HG03460 (cell line): ENCODE results near the gene SRP9.
A peak's percentile ranks its signal among the peaks of the same experiment; 100 is the strongest.
"Not testable (repeated sequence)": the region's sequence is repeated elsewhere in the genome, so short reads cannot be mapped to it uniquely, and the experiment has no call there.

ENCODE experiments used
- ATAC-seq: cut with Tn5 transposase; IDR thresholded peaks from one replicate; pipeline ENCODE4 v1.9.1; 2021; ENCODE audit not compliant: unreplicated experiment

Gene SRP9

GRCh38 chr1:225774281-225775147 is 3.1 kb upstream of the SRP9 start:
- ATAC-seq: no peak

- ATAC-seq: no peak
These were observed 1.3 kb upstream of the SRP9 start for GRCh38 chr1:225776294-225776693.

- ATAC-seq: peak; percentile 17
These were observed 506 bp upstream of the SRP9 start for GRCh38 chr1:225777058-225777582.

GRCh38 chr1:225778337-225778669 is 677 bp downstream of the SRP9 start:
- ATAC-seq: no peak

GRCh38 chr1:225779165-225779564 is 1.5 kb downstream of the SRP9 start:
- not testable (repeated sequence) for ATAC-seq

GRCh38 chr1:225780134-225780533 is 2.5 kb downstream of the SRP9 start:
- no peak for ATAC-seq

- no peak for ATAC-seq
These were observed 3.0 kb downstream of the SRP9 start for GRCh38 chr1:225780630-225781029.

GRCh38 chr1:225789142-225789541 is 11.5 kb downstream of the SRP9 start:
- not testable (repeated sequence) for ATAC-seq

- ATAC-seq: no peak
These were observed 17.3 kb downstream of the SRP9 start for GRCh38 chr1:225794954-225795353.

- ATAC-seq: not testable (repeated sequence)
These were observed 18.5 kb downstream of the SRP9 start for GRCh38 chr1:225796097-225796496.

GRCh38 chr1:225801146-225801545 is 23.5 kb downstream of the SRP9 start:
- ATAC-seq: not testable (repeated sequence)

- ATAC-seq: no peak
These were observed 28.6 kb downstream of the SRP9 start for GRCh38 chr1:225806249-225806648.

- ATAC-seq: not testable (repeated sequence)
These were observed 29.1 kb downstream of the SRP9 start for GRCh38 chr1:225806736-225807135.

- no peak for ATAC-seq
These were observed 30.5 kb downstream of the SRP9 start for GRCh38 chr1:225808136-225808535.

GRCh38 chr1:225809842-225810578 is 32.4 kb downstream of the SRP9 start, which contains the start of gene EPHX1:
TSS of gene EPHX1 (plus strand) at chr1:225810124. CDS start at chr1:225828730, 18,606 bp downstream.
- peak; percentile 98 for ATAC-seq

GRCh38 chr1:225810579-225811538 is 33.2 kb downstream of the SRP9 start:
- not testable (repeated sequence) for ATAC-seq

- ATAC-seq: no peak
These were observed 34.2 kb downstream of the SRP9 start for GRCh38 chr1:225811622-225812487.

GRCh38 chr1:225812488-225813213 is 35.0 kb downstream of the SRP9 start:
- ATAC-seq: no peak
